ENCODE measurements around the gene TXNRD2. TPM values are rescaled to one million over a fixed set of nuclear protein-coding genes. Genes with fewer than 3 reads are reported as not detected.
"Not testable (repeated sequence)": the region's sequence is repeated elsewhere in the genome, so short reads cannot be mapped to it uniquely, and the experiment has no call there.

Gene TXNRD2
- total RNA-seq, 4 donors from 2014 or later, result 16.7 to 33.1 (median 20.3) TPM

GRCh38 chr22:19837915-19838314 is 103.7 kb downstream of the TXNRD2 start:
- no peak overlapping the region for H3K4me3 ChIP-seq
- H3K36me3 ChIP-seq, result no peaks in the 10 kb centered on the region
- H3K4me1 ChIP-seq, result no peaks in the 10 kb centered on the region
- WGBS, 2 donors (ENCODE audit: low coverage in 1 of 2), result 87 to 95% methylated on average over 6 of the region's 6 CpGs
- no peaks in the 10 kb centered on the region for H3K27me3 ChIP-seq
- ATAC-seq, result no peak
- no peaks in the 10 kb centered on the region for H3K9me3 ChIP-seq
- TF ChIP-seq POLR2A (IDR thresholded peaks at IDR 0.05) (no peak), CTCF (IDR thresholded peaks at IDR 0.05) (no peak), EP300 (IDR thresholded peaks at IDR 0.05) (no peak), POLR2AphosphoS5 (IDR thresholded peaks at IDR 0.05) (no peak)
- H3K27ac ChIP-seq, result no peak overlapping the region

GRCh38 chr22:19836512-19836911 is 105.1 kb downstream of the TXNRD2 start:
- no peaks in the 10 kb centered on the region for H3K9me3 ChIP-seq
- H3K36me3 ChIP-seq, result no peaks in the 10 kb centered on the region
- TF ChIP-seq POLR2AphosphoS5 (IDR thresholded peaks at IDR 0.05), result no peak
- TF ChIP-seq EP300 (IDR thresholded peaks at IDR 0.05), result no peak
- TF ChIP-seq CTCF (IDR thresholded peaks at IDR 0.05), result no peak
- TF ChIP-seq POLR2A (IDR thresholded peaks at IDR 0.05), result no peak
- no peak overlapping the region for H3K4me3 ChIP-seq
- H3K27me3 ChIP-seq, result no peaks in the 10 kb centered on the region
- no peaks in the 10 kb centered on the region for H3K4me1 ChIP-seq
- ATAC-seq, result no peak
- H3K27ac ChIP-seq, result no peak overlapping the region

GRCh38 chr22:19834599-19834998 is 107.0 kb downstream of the TXNRD2 start:
- H3K4me3 ChIP-seq, result no peak overlapping the region
- no peaks in the 10 kb centered on the region for H3K27me3 ChIP-seq
- no peaks in the 10 kb centered on the region for H3K4me1 ChIP-seq
- TF ChIP-seq EP300 (IDR thresholded peaks at IDR 0.05) (no peak), POLR2AphosphoS5 (IDR thresholded peaks at IDR 0.05) (no peak), CTCF (IDR thresholded peaks at IDR 0.05) (no peak), POLR2A (IDR thresholded peaks at IDR 0.05) (no peak)
- no peak overlapping the region for H3K27ac ChIP-seq
- no peak for ATAC-seq
- no peaks in the 10 kb centered on the region for H3K9me3 ChIP-seq
- no peaks in the 10 kb centered on the region for H3K36me3 ChIP-seq

GRCh38 chr22:19833327-19833726 is 108.3 kb downstream of the TXNRD2 start:
- 71 to 90% methylated on average over 3 to 9 of the region's 9 CpGs for WGBS, 2 donors (ENCODE audit: low coverage in 1 of 2)
- H3K27ac ChIP-seq, H3K36me3 ChIP-seq, H3K9me3 ChIP-seq, H3K27me3 ChIP-seq, H3K4me3 ChIP-seq, H3K4me1 ChIP-seq, ATAC-seq: not testable (repeated sequence)

- H3K36me3 ChIP-seq, result no peaks in the 10 kb centered on the region
- H3K9me3 ChIP-seq, result no peaks in the 10 kb centered on the region
- H3K4me3 ChIP-seq, result no peak overlapping the region
- TF ChIP-seq POLR2A (IDR thresholded peaks at IDR 0.05) (no peak), CTCF (IDR thresholded peaks at IDR 0.05) (no peak), EP300 (IDR thresholded peaks at IDR 0.05) (no peak), POLR2AphosphoS5 (IDR thresholded peaks at IDR 0.05) (no peak)
- no peak for ATAC-seq
- WGBS, 2 donors (ENCODE audit: low coverage in 1 of 2), result 57 to 86% methylated on average over 4 of the region's 7 CpGs
- no peaks in the 10 kb centered on the region for H3K4me1 ChIP-seq
- no peak overlapping the region for H3K27ac ChIP-seq
- no peaks in the 10 kb centered on the region for H3K27me3 ChIP-seq
Measured at GRCh38 chr22:19832476-19833108, 109.0 kb downstream of the TXNRD2 start.

- not testable (repeated sequence) for H3K36me3 ChIP-seq, H3K4me3 ChIP-seq, H3K4me1 ChIP-seq, ATAC-seq, H3K27ac ChIP-seq, H3K9me3 ChIP-seq, H3K27me3 ChIP-seq
- WGBS, 2 donors (ENCODE audit: low coverage in 1 of 2), result 73% methylated on average over 3 of the region's 3 CpGs; no CpG with 5 or more reads in 1 of the 2 donors
Measured at GRCh38 chr22:19831979-19832378, 109.6 kb downstream of the TXNRD2 start.
